NCI-H146 treated with DMSO at 0.1 percent for 48 hours (cell line): ENCODE results near the gene CRMP1.
A peak's percentile ranks its signal among the peaks of the same experiment; 100 is the strongest.

Source experiments
- DNase-seq: peaks from one replicate; lab custom pipeline; 2025; ENCODE audit not compliant: unreplicated experiment; lab: John Stamatoyannopoulos, UW

The CRMP1 gene

GRCh38 chr4:5921101-5921980 lies 28.5 kb upstream of the CRMP1 start:
- DNase-seq, result no peak

- DNase-seq, result no peak
Observed at GRCh38 chr4:5919571-5919970, 26.7 kb upstream of the CRMP1 start.

GRCh38 chr4:5919044-5919443 lies 26.2 kb upstream of the CRMP1 start:
- DNase-seq, result no peak

GRCh38 chr4:5918331-5918985 lies 25.6 kb upstream of the CRMP1 start:
- peak; percentile 3 for DNase-seq

GRCh38 chr4:5917672-5918071 lies 24.8 kb upstream of the CRMP1 start:
- no peak for DNase-seq

- DNase-seq, result no peak
Observed at GRCh38 chr4:5916229-5916628, 23.3 kb upstream of the CRMP1 start.

GRCh38 chr4:5913454-5913853 lies 20.6 kb upstream of the CRMP1 start:
- no peak for DNase-seq

- peak; percentile 40 for DNase-seq
Observed at GRCh38 chr4:5912614-5913019, 19.7 kb upstream of the CRMP1 start.

- DNase-seq, result no peak
Observed at GRCh38 chr4:5908876-5909427, 16.1 kb upstream of the CRMP1 start.

GRCh38 chr4:5906191-5906590 lies 13.3 kb upstream of the CRMP1 start:
- DNase-seq, result no peak

GRCh38 chr4:5905714-5906113 lies 12.8 kb upstream of the CRMP1 start:
- DNase-seq, result peak; percentile 22

GRCh38 chr4:5900844-5901243 lies 8.0 kb upstream of the CRMP1 start:
- no peak for DNase-seq

GRCh38 chr4:5899881-5900280 lies 7.0 kb upstream of the CRMP1 start:
- no peak for DNase-seq

GRCh38 chr4:5899396-5899795 lies 6.5 kb upstream of the CRMP1 start:
- DNase-seq, result no peak

GRCh38 chr4:5897674-5898073 lies 4.8 kb upstream of the CRMP1 start:
- no peak for DNase-seq

GRCh38 chr4:5895287-5895686 lies 2.4 kb upstream of the CRMP1 start:
- DNase-seq, result no peak

GRCh38 chr4:5894266-5894665 lies 1.4 kb upstream of the CRMP1 start:
- DNase-seq, result no peak

- DNase-seq, result no peak
Observed at GRCh38 chr4:5893591-5893990, 705 bp upstream of the CRMP1 start.

- no peak for DNase-seq
Observed at GRCh38 chr4:5892323-5893003, 423 bp downstream of the CRMP1 start.

GRCh38 chr4:5891563-5892322 lies 1.1 kb downstream of the CRMP1 start:
- DNase-seq, result no peak
